OCI-LY7 (cell line): Measurements from ENCODE around the gene KCNJ9. TPM values are rescaled to one million over a fixed set of nuclear protein-coding genes. Genes with fewer than 3 reads are reported as not detected.

Source experiments
- BruUV-seq: library from RNA; stranded (reverse); fragments of 400-500 nt; replicated peaks from 2 replicates; lab custom pipeline; 2021; lab: Mats Ljungman, UMichigan
- CTCF ChIA-PET: fragments of 300-600 bp; sonication (Branson Sonifier 250); formaldehyde crosslinking; loops from one replicate; lab custom pipeline; 2022; ENCODE audit warnings: antibody characterized with exemption; ENCODE audit not compliant: unreplicated experiment; lab: Charles Lee
- POLR2A ChIA-PET: fragments of 300-600 bp; sonication (Branson Sonifier 250); formaldehyde crosslinking; loops from one replicate; lab custom pipeline; 2022; ENCODE audit warnings: antibody characterized with exemption; lab: Charles Lee
- DNase-seq: peaks from one replicate; pipeline ENCODE4 v3.0.0-alpha.2; 2015; ENCODE audit warnings: low spot score
- H2AFZ ChIP-seq: fragments of 200-600 bp; sonication (generic), shearing (Covaris generic); 2 replicates; pipeline ENCODE4 v1.6.1; 2014; ENCODE audit warnings: mild to moderate bottlenecking, antibody characterized with exemption, low read length, moderate library complexity
- H3K27ac ChIP-seq: fragments of 200-600 bp; sonication (generic); 2 replicates; pipeline ENCODE4 v1.5.1; 2014; ENCODE audit warnings: mixed run types, low read depth, mild to moderate bottlenecking, moderate library complexity, low read length, inconsistent platforms; ENCODE audit not compliant: poor library complexity, severe bottlenecking
- H3K36me3 ChIP-seq: fragments of 200-600 bp; sonication (generic); 2 replicates; pipeline ENCODE4 v1.6.1; 2014; ENCODE audit warnings: mild to moderate bottlenecking, antibody characterized with exemption, low read length, moderate library complexity, mixed read lengths; ENCODE audit not compliant: insufficient read depth
- H3K4me1 ChIP-seq: fragments of 200-600 bp; sonication (generic); 2 replicates; pipeline ENCODE4 v1.5.1; 2014; ENCODE audit warnings: mild to moderate bottlenecking, low read length; ENCODE audit not compliant: insufficient read depth, poor library complexity, severe bottlenecking
- H3K4me2 ChIP-seq: fragments of 200-600 bp; sonication (generic); 2 replicates; pipeline ENCODE4 v1.6.1; 2014; ENCODE audit warnings: mild to moderate bottlenecking, low read length
- H3K4me3 ChIP-seq: fragments of 200-600 bp; sonication (generic); 2 replicates; pipeline ENCODE4 v1.5.1; 2014; ENCODE audit warnings: mild to moderate bottlenecking, low read depth, low read length; ENCODE audit not compliant: poor library complexity, severe bottlenecking
- H3K79me2 ChIP-seq: fragments of 200-600 bp; sonication (generic); 2 replicates; pipeline ENCODE4 v1.6.1; 2016; ENCODE audit warnings: low read depth, mild to moderate bottlenecking, low read length, moderate library complexity, mixed read lengths; ENCODE audit not compliant: insufficient read depth
- H3K9me2 ChIP-seq: fragments of 200-600 bp; sonication (generic); 2 replicates; pipeline ENCODE4 v1.6.1; 2016; ENCODE audit warnings: mild to moderate bottlenecking, low read length, mixed read lengths; ENCODE audit not compliant: insufficient read depth
- H3K9me3 ChIP-seq: fragments of 200-600 bp; sonication (generic); 2 replicates; pipeline ENCODE4 v1.6.1; 2014; ENCODE audit warnings: mild to moderate bottlenecking, mixed run types, low read length, mixed read lengths
- H4K20me1 ChIP-seq: fragments of 200-600 bp; sonication (generic); 2 replicates; pipeline ENCODE4 v1.6.1; 2014; ENCODE audit warnings: mild to moderate bottlenecking, antibody characterized with exemption, low read length, moderate library complexity, mixed read lengths; ENCODE audit not compliant: insufficient read depth
- CTCF ChIP-seq: fragments of 200-600 bp; sonication (generic); conservative IDR thresholded peaks from 2 replicates; pipeline ENCODE4 v1.5.1; 2014; ENCODE audit warnings: mild to moderate bottlenecking, antibody characterized with exemption, low read length, moderate library complexity, mixed read lengths
- EZH2phosphoT487 ChIP-seq: fragments of 200-600 bp; sonication (generic); IDR thresholded peaks from 2 replicates; pipeline ENCODE4 v1.6.1; 2018; ENCODE audit warnings: low read depth, borderline replicate concordance, mild to moderate bottlenecking, mixed run types, antibody characterized with exemption, low read length, moderate library complexity, mixed read lengths
- intact Hi-C: fragments of 100-400 bp; cut with micrococcal nuclease; formaldehyde crosslinking; loops from one replicate; pipeline ENCODE4 v1.10.0; 2022; ENCODE audit not compliant: unreplicated experiment
- total RNA-seq, 2 experiments: library from RNA; depleted of rRNA in 1 of 2; stranded (reverse); fragments of >200 nt in 1 of 2; shearing (Covaris generic) in 1 of 2; gene quantifications; 2 replicates each; pipeline ENCODE4 v1.2.3, GENCODE V29; 2014 to 2022

KCNJ9 gene
- total RNA-seq, 2 experiments from 2014 or later: not detected

- H3K9me2 ChIP-seq: no peaks in the 10 kb centered on the region
- H2AFZ ChIP-seq: no peak overlapping the region
- TF ChIP-seq EZH2phosphoT487 (no peak), CTCF (no peak)
- BruUV-seq: no TSS peak
- H3K4me3 ChIP-seq: no peak overlapping the region
- ChIA-PET POLR2A (no interaction called here), CTCF (no interaction called here)
- no peaks in the 10 kb centered on the region for H3K4me1 ChIP-seq
- H3K79me2 ChIP-seq: no peaks in the 10 kb centered on the region
- intact Hi-C loops: no loop called here
- no peak for DNase-seq
- no peak overlapping the region for H3K4me2 ChIP-seq
- no peaks in the 10 kb centered on the region for H3K9me3 ChIP-seq
- no peaks in the 10 kb centered on the region for H3K36me3 ChIP-seq
- no peak overlapping the region for H3K27ac ChIP-seq
- no peaks in the 10 kb centered on the region for H4K20me1 ChIP-seq
Observed at GRCh38 chr1:160040476-160040875, 40.9 kb upstream of the KCNJ9 start.

- no peak overlapping the region for H3K4me2 ChIP-seq
- no TSS peak for BruUV-seq
- no peak overlapping the region for H2AFZ ChIP-seq
- ChIA-PET POLR2A (interaction anchor here (1.6 kb wide), 1 partner anchor 10 kb away, joined by 7 read pairs; no protein-coding TSS in a partner anchor), CTCF (no interaction called here)
- intact Hi-C loops: no loop called here
- H3K79me2 ChIP-seq: no peaks in the 10 kb centered on the region
- no peaks in the 10 kb centered on the region for H3K9me3 ChIP-seq
- no peaks in the 10 kb centered on the region for H4K20me1 ChIP-seq
- TF ChIP-seq CTCF (no peak), EZH2phosphoT487 (no peak)
- no peaks in the 10 kb centered on the region for H3K9me2 ChIP-seq
- H3K4me3 ChIP-seq: no peak overlapping the region
- peaks cover 18% of the 10 kb centered on the region for H3K4me1 ChIP-seq
- no peak for DNase-seq
- H3K36me3 ChIP-seq: no peaks in the 10 kb centered on the region
- H3K27ac ChIP-seq: no peak overlapping the region
Observed at GRCh38 chr1:160043543-160043942, 37.8 kb upstream of the KCNJ9 start.

GRCh38 chr1:160045653-160046052, 35.7 kb upstream of the KCNJ9 start:
- BruUV-seq: no TSS peak
- ChIA-PET POLR2A (interaction anchor here (0.6 to 3.4 kb wide), 2 partner anchors 15 to 36 kb away, joined by 3 to 15 read pairs; partner anchors contain the start of gene KCNJ9), CTCF (interaction anchor here (0.9 to 2.7 kb wide), 4 partner anchors 8 to 40 kb away, joined by 3 to 19 read pairs (median 4); partner anchors contain the start of gene KCNJ9)
- DNase-seq: no peak
- intact Hi-C loops: no loop called here
- H3K4me3 ChIP-seq: no peak overlapping the region
- H3K27ac ChIP-seq: no peak overlapping the region
- no peaks in the 10 kb centered on the region for H3K36me3 ChIP-seq
- H4K20me1 ChIP-seq: no peaks in the 10 kb centered on the region
- no peak overlapping the region for H3K4me2 ChIP-seq
- H2AFZ ChIP-seq: no peak overlapping the region
- no peaks in the 10 kb centered on the region for H3K9me3 ChIP-seq
- no peaks in the 10 kb centered on the region for H3K79me2 ChIP-seq
- no peaks in the 10 kb centered on the region for H3K9me2 ChIP-seq
- TF ChIP-seq CTCF (no peak), EZH2phosphoT487 (no peak)
- peaks cover 18% of the 10 kb centered on the region for H3K4me1 ChIP-seq
